Lower lobe of right lung (tissue), 2 donors: ENCODE measurements around the gene UBXN11. TPM values are rescaled to one million over a fixed set of nuclear protein-coding genes. Genes with fewer than 3 reads are reported as not detected.

Source experiments
- ATAC-seq, 2 donors: fragments of 200-7000 bp; cut with Tn5 transposase; one replicate each; pipeline ENCODE4 v1.9.1; 2020 to 2022; ENCODE audit warnings: mild to moderate bottlenecking in 2 of 2, moderate library complexity in 2 of 2
- DNase-seq: peaks from one replicate; pipeline ENCODE4 v3.0.0-alpha.2; 2020
- H3K27ac ChIP-seq: fragments of 200-600 bp; one replicate; pipeline ENCODE4 v1.8.0; 2022
- H3K27me3 ChIP-seq: fragments of 200-600 bp; one replicate; pipeline ENCODE4 v1.8.0; 2022; ENCODE audit warnings: low read depth
- H3K36me3 ChIP-seq: fragments of 200-600 bp; one replicate; pipeline ENCODE4 v1.8.0; 2022; ENCODE audit warnings: mild to moderate bottlenecking
- H3K4me1 ChIP-seq: fragments of 200-600 bp; one replicate; pipeline ENCODE4 v1.8.0; 2022
- H3K4me3 ChIP-seq: fragments of 200-600 bp; one replicate; pipeline ENCODE4 v1.8.0; 2022; ENCODE audit warnings: mild to moderate bottlenecking
- H3K9me3 ChIP-seq: fragments of 200-600 bp; one replicate; pipeline ENCODE4 v1.8.0; 2022
- CTCF ChIP-seq: fragments of 200-600 bp; IDR thresholded peaks from one replicate; pipeline ENCODE4 v1.8.0; 2022; ENCODE audit warnings: antibody characterized with exemption, mild to moderate bottlenecking
- intact Hi-C: fragments of 100-400 bp; cut with DNase I; formaldehyde crosslinking; loops from one replicate; pipeline ENCODE4 v1.11.0; 2022
- total RNA-seq: library from RNA; stranded (reverse); fragmentation: NEBNext Ultra II Directional; extraction: Animal tissue kit (Norgen Biotek cat#: 25700); gene quantifications from one replicate; pipeline ENCODE4 v1.2.1, GENCODE V29; 2021
- donor health status: DM: no; HTN: yes; CAD: no; lungs with severe emphysema.

The UBXN11 gene
- total RNA-seq, 1 donor from 2014 or later, result 65.1 TPM

- Histone ChIP-seq H3K9me3 (no peaks in the 10 kb centered on the region), H3K27me3 (no peaks in the 10 kb centered on the region), H3K4me3 (no peak overlapping the region), H3K36me3 (peaks cover 50% of the 10 kb centered on the region), H3K4me1 (peaks cover 5% of the 10 kb centered on the region), H3K27ac (no peak overlapping the region)
- DNase-seq (no peak), ATAC-seq (no peak)
- intact Hi-C loops, result no loop called here
- no peak for TF ChIP-seq CTCF
These were observed 49.2 kb downstream of the UBXN11 start for GRCh38 chr1:26257222-26257621.

GRCh38 chr1:26254404-26254803, 52.0 kb downstream of the UBXN11 start:
- H3K36me3 ChIP-seq, result peaks cover 43% of the 10 kb centered on the region

GRCh38 chr1:26252718-26253117, 53.7 kb downstream of the UBXN11 start:
- Histone ChIP-seq H3K27me3 (no peaks in the 10 kb centered on the region), H3K9me3 (no peaks in the 10 kb centered on the region), H3K27ac (no peak overlapping the region), H3K4me1 (peaks cover 5% of the 10 kb centered on the region), H3K36me3 (peaks cover 28% of the 10 kb centered on the region), H3K4me3 (no peak overlapping the region)
- intact Hi-C loops, result no loop called here
- DNase-seq (no peak), ATAC-seq (no peak)
- no peak for TF ChIP-seq CTCF

More at GRCh38 chr1:26254404-26254803, 52.0 kb downstream of the UBXN11 start:
- no peak overlapping the region for H3K4me3 ChIP-seq
- no peaks in the 10 kb centered on the region for H3K9me3 ChIP-seq
- no peak for TF ChIP-seq CTCF
- intact Hi-C loops, result no loop called here
- ATAC-seq (no peak), DNase-seq (no peak)
- no peaks in the 10 kb centered on the region for H3K27me3 ChIP-seq
- H3K27ac ChIP-seq, result no peak overlapping the region
- peaks cover 5% of the 10 kb centered on the region for H3K4me1 ChIP-seq

GRCh38 chr1:26239936-26240335, 66.5 kb downstream of the UBXN11 start:
- TF ChIP-seq CTCF, result no peak
- Histone ChIP-seq H3K4me1 (peaks cover 13% of the 10 kb centered on the region), H3K27me3 (no peaks in the 10 kb centered on the region), H3K9me3 (no peaks in the 10 kb centered on the region), H3K36me3 (peaks cover 13% of the 10 kb centered on the region), H3K4me3 (no peak overlapping the region), H3K27ac (no peak overlapping the region)
- DNase-seq (no peak), ATAC-seq (no peak)
- intact Hi-C loops, result no loop called here

- no peak for DNase-seq
- Histone ChIP-seq H3K27ac (no peak overlapping the region), H3K36me3 (no peaks in the 10 kb centered on the region), H3K4me1 (peaks cover 13% of the 10 kb centered on the region), H3K4me3 (no peak overlapping the region), H3K27me3 (no peaks in the 10 kb centered on the region), H3K9me3 (no peaks in the 10 kb centered on the region)
- no peak for ATAC-seq
- no peak for TF ChIP-seq CTCF
- intact Hi-C loops, result no loop called here
These were observed 69.0 kb downstream of the UBXN11 start for GRCh38 chr1:26237230-26237966.
